HG03097 (cell line): ENCODE measurements around the gene IL17RC.

Experiments
- ATAC-seq: cut with Tn5 transposase; IDR thresholded peaks from one replicate; pipeline ENCODE4 v1.9.1; 2021; ENCODE audit not compliant: unreplicated experiment, low FRiP score

The IL17RC gene

GRCh38 chr3:9942934-9943690 lies 26.2 kb downstream of the IL17RC start:
- ATAC-seq, result no peak

DNA sequence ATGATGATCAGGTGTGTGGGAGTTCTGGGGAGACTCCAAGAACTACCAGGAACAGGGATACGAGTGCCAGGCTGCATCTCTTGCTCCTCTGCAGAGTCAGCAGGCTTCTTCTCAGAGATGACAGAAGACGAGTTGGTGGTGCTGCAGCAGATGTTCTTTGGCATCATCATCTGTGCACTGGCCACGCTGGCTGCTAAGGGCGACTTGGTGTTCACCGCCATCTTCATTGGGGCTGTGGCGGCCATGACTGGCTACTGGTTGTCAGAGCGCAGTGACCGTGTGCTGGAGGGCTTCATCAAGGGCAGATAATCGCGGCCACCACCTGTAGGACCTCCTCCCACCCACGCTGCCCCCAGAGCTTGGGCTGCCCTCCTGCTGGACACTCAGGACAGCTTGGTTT lies 27.4 kb downstream of the IL17RC start:
- no peak for ATAC-seq

- no peak for ATAC-seq
Measured at GRCh38 chr3:9945358-9945757, 28.5 kb downstream of the IL17RC start.

DNA sequence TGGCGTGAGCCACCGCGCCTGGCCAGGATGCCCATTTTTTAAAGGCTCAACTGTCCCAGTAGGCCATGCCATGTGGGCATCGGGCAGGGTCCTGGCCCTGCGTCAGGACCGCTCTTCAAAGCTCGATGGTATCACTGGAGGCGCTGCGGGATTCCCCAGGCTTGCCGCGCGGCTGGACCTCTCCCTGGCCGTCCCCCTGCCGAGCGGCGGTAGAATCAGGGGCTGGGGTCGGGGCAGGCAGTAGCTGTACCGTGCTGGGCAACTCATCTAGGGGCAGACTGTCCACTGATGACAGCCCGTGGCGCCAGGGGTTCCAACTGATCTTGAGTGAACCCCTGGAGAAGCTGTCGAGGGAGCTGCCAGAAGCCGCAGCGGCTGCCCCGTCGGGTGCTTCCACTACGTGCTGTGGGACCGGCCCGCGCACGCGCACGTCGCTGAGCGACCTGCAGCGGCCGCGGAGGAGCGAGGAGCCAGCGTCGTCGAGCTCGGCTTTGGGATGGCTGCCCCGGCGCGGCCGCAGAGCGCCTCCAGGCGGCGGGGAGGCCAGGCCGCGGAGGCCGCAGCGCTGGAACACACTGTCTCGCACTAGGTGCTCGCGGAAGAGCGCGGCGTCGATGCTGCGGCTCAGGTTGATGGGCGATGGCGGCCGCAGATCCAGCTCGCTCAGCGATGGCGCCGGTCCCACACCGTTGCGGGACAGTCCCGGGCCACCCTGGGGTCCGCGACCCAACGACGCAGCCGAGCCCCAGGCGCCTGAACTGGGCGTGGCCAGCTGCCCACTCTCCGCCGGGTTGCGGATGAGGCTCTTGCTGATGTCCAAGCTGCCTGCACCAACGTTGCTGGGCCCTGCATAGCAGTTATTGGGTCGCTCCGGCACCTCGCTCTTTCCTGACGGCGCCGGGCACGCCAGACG lies 29.5 kb downstream of the IL17RC start:
- no peak for ATAC-seq

- no peak for ATAC-seq
Measured at GRCh38 chr3:9947025-9947995, 30.4 kb downstream of the IL17RC start.

DNA sequence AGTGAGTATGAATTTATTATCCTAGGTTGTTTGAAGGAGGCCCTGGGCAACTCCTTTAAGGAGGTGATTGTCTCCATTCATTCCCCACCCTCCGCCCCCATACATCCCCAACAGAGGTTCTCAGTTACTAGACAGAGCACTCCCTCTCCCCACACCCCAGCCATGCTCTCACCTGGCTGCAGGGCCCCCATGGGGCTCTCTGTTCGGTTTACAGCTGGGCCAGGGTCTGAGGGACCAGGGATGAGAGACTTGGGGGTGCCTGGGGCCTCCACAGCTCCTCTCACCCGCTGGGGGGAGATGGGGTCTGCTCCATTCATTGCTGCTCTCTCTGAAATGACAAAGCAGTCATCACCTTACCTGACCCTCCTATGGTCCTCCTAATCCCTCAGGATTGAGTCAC lies 31.7 kb downstream of the IL17RC start:
- no peak for ATAC-seq

GRCh38 chr3:9949115-9949514 lies 32.2 kb downstream of the IL17RC start:
- ATAC-seq, result no peak

DNA sequence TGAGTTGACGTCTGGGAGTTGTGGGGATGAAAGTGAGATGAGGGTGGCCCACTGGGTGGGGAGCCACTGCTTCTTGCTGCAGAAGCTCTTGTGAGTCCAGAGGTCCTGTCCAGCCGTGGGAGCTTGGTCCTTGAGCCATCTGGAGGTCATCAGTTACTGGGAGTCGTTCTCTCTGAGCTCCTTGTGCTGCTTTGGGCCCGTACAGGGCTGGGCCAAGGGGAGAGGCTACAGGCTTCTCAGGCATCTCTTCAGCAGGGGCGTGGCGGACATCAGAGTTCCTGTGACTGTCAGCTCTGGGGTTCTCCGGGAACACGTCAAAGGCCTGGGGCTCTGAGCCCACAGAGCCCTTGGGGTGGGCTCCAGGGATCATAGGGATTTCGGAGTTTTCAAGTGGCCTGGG lies 32.7 kb downstream of the IL17RC start:
- no peak for ATAC-seq

DNA sequence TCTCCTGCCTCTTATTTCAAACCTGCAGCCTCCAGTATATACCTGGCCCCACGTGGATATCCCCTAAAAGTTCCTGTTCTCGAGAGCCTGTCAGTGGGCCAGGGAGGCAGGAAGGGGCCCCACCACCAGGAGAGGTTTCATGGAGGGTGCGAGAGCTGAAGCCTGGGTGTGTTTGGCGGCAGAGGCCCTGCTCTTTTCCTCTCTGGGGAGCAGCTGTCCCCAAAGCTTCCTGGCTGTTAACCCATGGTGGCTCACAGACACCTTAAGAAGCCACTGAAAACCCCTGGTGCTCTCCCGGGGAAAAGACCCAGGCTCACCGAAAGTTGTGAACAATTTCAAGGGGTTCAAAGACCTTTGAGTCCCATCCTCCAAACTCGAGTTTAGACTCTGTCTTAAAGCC lies 34.2 kb downstream of the IL17RC start:
- ATAC-seq, result no peak

DNA sequence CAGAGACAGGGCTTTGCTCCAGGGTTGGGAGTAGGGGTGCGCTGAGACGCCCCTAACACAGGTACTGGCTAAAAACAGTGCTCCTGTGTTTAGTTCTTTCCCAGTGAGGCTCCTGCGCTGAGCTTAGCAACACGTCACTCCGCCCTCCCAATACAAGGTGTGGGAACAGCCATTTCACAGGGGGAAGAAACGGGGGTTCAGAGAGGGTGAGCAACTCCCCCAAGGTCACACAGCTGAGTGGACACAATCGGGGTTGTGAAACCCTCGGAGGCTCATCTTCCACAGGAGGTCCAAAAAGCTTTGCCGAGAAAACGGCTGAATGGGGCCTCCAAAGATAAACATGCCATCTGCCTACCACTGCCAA lies 34.7 kb downstream of the IL17RC start:
- no peak for ATAC-seq

DNA sequence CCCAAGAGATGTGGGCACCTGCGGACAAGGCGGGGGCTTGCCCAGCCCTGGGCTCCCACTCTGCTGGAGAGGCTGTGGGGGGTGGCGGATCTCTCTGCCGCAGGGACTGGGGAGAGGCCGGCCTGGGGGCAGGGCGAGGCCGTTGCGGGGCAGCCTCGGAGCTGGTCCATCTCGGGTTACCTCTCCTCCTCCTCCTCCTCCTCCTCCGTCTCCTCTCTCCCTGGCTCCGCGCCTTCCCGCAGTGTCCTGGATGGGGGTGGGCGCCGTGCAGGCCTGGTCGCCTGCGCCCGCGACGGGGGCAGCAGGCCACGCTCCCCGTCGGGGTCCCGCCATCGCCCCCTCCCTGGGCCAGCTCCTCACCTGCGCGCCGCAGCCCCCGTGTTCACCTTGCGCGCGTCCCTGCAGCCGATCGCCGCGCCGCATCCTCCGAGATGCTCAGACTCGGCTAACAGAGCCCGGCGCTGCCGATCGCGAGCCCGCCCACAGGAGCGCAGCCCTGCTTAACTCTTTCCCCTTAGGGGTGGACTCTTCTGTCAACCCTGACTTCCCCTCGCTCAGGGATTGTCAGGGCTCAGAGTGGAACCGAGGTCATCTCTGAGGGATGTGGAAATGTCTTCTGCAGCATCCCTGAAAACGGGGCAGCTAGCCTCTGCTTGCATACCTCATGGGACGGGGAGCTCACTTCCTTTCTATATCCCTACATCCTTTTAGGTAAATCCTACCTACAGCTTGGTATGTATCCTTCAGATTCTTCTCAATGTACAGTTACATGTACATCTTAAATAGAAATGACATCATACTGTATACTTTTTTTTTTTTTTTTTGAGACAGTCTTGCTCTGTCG lies 35.3 kb downstream of the IL17RC start, which contains the start of gene PRRT3:
TSS of gene PRRT3 (minus strand) at position 447 of the 844 bp plus-strand sequence. CDS start 2,293 bp downstream, outside the sequence.
- ATAC-seq, result peak; percentile 36

DNA sequence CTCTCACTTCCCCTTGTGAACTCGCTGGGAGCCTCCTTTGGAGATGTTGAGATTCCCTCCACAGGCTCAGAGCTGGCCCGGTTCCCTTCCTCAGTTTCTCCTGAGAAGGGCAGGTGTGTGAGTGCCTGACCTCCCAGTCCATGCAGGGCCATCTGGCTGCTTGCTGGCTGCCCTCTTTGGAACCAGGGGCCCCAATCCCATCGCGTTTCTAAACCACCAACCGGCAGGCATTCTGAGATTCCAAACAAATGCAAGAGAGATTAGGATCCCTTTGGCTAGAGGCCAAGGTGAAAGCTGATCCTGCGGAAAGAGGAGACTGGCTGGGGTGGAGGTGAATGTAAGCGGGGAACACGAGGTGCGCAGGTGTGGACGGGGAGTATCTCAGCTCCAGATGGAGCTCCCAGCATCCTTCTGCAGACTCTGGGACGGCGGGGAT lies 38.2 kb downstream of the IL17RC start:
- no peak for ATAC-seq

DNA sequence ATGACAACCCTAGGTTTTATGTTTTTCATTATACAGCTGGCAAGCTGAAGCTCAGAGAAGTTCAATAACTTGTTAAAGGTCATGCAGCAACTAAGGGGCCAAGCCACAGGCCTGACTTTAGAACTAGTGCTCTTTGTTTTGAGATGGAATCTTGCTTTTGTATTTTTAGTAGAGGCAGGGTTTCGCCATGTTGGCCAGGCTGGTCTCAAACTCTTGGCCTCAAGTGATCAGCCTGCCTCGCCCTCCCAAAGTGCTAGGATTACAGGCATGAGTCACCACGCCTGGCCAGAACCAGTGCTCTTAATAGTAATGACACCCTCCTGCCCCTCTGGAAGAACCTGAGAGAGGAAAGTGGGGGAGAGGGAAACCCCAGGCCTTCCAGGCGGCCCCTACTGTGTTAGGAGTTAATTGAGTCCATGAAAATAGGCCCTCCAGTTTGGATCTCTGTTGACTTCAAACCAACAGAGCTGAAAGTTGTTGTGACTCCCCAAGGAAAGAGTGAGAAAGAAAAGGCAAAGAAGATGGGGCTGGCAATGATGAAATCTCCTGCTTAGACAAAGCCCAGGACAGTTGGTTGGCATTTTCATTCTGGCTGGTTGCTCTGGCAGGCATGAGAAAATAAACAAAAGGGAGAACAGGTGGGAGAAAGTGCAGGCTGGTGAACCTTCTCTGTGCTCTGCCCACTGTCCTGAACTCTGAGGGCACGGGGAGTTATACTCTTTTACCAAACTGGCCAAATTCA lies 38.9 kb downstream of the IL17RC start:
- no peak for ATAC-seq

DNA sequence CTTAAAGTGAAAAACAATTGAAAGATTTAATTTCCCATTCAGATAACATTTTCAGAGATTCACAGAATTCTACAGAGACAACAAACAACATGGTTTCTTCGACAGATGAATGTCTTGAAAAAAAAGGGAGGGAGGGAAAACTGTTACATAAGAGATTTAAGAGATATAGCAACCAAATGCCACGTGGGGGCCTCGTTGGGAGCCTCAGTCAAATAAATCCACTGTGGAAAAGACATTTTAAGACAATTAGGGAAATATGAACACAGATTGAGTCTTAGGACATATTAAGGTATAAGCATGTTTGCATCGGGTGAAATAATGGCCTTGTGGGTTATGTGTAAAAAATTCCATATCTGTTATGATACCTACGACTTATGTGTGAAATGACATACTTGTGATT lies 40.3 kb downstream of the IL17RC start:
- ATAC-seq, result no peak

DNA sequence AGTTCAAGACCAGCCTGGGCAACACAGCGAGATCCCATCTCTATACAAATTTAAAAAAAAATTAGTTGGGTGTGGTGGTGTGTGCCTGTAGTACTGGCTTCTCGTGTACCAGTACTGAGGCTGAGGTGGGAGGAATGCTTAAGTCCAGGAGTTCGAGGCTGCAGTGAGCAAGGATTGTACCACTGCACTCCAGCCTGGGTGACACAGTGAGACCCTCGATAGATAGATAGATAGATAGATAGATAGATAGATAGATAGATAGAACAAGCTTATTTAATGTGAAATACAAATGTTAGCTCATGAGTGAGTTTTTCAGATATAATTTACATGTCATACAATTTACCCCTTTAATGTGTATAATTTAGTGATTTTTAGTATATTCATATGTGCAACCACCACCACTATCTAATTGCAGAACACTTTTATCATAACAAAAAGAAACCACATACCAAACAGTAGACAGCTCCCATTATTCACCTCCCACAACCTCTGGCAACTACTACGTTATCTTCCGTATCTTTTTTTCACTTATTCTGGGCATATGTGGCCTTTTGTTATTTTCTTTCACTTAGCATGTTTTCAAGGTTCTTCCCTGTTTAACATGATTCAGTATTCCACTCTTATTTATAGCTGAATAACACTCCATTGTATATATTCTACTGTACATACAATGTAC lies 48.4 kb downstream of the IL17RC start:
- ATAC-seq, result no peak

- no peak for ATAC-seq
Measured at GRCh38 chr3:9966841-9967240, 49.9 kb downstream of the IL17RC start.

- ATAC-seq, result no peak
Measured at GRCh38 chr3:9969632-9970019, 52.7 kb downstream of the IL17RC start.

DNA sequence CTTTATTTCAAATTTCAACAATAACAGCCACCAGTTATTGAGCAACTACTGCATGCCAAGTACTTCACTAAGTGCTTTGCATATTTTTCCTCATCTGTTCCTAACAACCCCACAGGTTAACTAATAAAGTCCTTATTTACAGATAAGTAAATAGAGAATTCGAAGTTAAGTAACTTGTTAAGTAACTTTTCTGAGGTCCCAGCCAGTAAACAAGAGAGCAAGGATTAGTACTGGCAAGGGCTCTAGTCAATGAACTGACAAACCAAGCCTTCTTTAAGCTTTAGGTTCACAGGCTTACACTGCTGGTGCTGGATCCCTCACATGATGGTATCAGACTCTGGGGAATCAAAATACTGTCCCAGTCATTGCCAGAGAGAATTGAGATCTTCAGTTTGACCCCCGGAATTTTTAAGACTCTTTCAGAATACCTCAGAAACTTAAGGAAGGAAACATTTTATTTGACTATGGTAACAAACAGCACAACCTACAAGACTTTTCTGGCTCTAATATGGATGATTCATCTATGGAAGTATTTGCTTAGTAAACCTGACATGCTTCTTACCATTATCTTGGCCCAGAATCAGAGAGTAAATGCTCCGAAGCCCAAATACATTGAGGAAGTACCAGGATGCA lies 53.2 kb downstream of the IL17RC start:
- no peak for ATAC-seq
